Smooth muscle cell (in vitro differentiated cells): Measurements from ENCODE around the gene SPDYE1. TPM values are rescaled to one million over a fixed set of nuclear protein-coding genes. Genes with fewer than 3 reads are reported as not detected.
"Not testable (repeated sequence)": the region's sequence is repeated elsewhere in the genome, so short reads cannot be mapped to it uniquely, and the experiment has no call there.

ENCODE experiments used
- DNase-seq: peaks from one replicate; lab custom pipeline; 2025; ENCODE audit not compliant: unreplicated experiment; lab: John Stamatoyannopoulos, UW
- H2AFZ ChIP-seq: fragments of 200-600 bp; sonication (generic); 2 replicates; pipeline ENCODE4 v1.6.0; 2016; ENCODE audit warnings: antibody characterized with exemption, low read depth, mild to moderate bottlenecking
- H3F3A ChIP-seq: fragments of 200-600 bp; sonication (generic); 2 replicates; pipeline ENCODE4 v1.6.0; 2017; ENCODE audit warnings: antibody characterized with exemption, low read depth
- H3K27ac ChIP-seq: fragments of 200-600 bp; sonication (generic); 2 replicates; pipeline ENCODE4 v1.5.1; 2016; ENCODE audit warnings: low read depth, mild to moderate bottlenecking
- H3K27me3 ChIP-seq: fragments of 200-600 bp; sonication (generic); 2 replicates; pipeline ENCODE4 v1.6.1; 2016; ENCODE audit warnings: low read depth, mild to moderate bottlenecking
- H3K36me3 ChIP-seq: fragments of 200-600 bp; sonication (generic); 2 replicates; pipeline ENCODE4 v1.5.1; 2016; ENCODE audit warnings: low read depth
- H3K4me1 ChIP-seq: fragments of 200-600 bp; sonication (generic); 2 replicates; pipeline ENCODE4 v1.5.1; 2016; ENCODE audit warnings: low read depth
- H3K4me2 ChIP-seq: fragments of 200-600 bp; sonication (generic); 2 replicates; pipeline ENCODE4 v1.6.0; 2016; ENCODE audit warnings: mild to moderate bottlenecking
- H3K4me3 ChIP-seq: fragments of 200-600 bp; sonication (generic); 2 replicates; pipeline ENCODE4 v1.5.1; 2016; ENCODE audit warnings: mild to moderate bottlenecking
- H3K79me2 ChIP-seq: fragments of 200-600 bp; sonication (generic); 2 replicates; pipeline ENCODE4 v1.6.0; 2016; ENCODE audit warnings: low read depth, mild to moderate bottlenecking
- H3K9ac ChIP-seq: fragments of 200-600 bp; sonication (generic); 2 replicates; pipeline ENCODE4 v1.6.0; 2016; ENCODE audit warnings: low read depth
- H3K9me3 ChIP-seq: fragments of 200-600 bp; sonication (generic); replicated peaks from 2 replicates; pipeline ENCODE4 v1.5.1; 2016; ENCODE audit warnings: low read depth
- H4K20me1 ChIP-seq: fragments of 200-600 bp; sonication (generic); 2 replicates; pipeline ENCODE4 v1.6.0; 2016; ENCODE audit warnings: low read depth
- WGBS: methylation state at CpG from one replicate; pipeline ENCODE4 v1.1.7; 2016; ENCODE audit warnings: low lambda C conversion rate; 5-methylcytosine and 5-hydroxymethylcytosine counted together
- polyA plus RNA-seq: library from polyadenylated mRNA; unstranded; fragments of >200 nt; fragmentation: Nextera tagmentation; extraction: Ambion mirVana; gene quantifications from 2 replicates; pipeline ENCODE4 v1.2.1, GENCODE V29; 2016
- total RNA-seq: library from RNA; depleted of rRNA; stranded (reverse); fragments of >200 nt; gene quantifications from 2 replicates; pipeline ENCODE4 v1.2.3, GENCODE V29; 2014
- TF ChIP-seq, protein P1 (sequence below): fragments of 200-600 bp; sonication (generic); IDR thresholded peaks from 2 replicates; pipeline ENCODE4 v1.5.1; 2017; ENCODE audit warnings: borderline replicate concordance, mild to moderate bottlenecking, antibody characterized with exemption; ENCODE audit not compliant: insufficient read depth, poor library complexity, severe bottlenecking

The SPDYE1 gene
- total and polyA plus RNA-seq, 2 experiments from 2014 or later, result 0.15 TPM; not detected in 1

DNA sequence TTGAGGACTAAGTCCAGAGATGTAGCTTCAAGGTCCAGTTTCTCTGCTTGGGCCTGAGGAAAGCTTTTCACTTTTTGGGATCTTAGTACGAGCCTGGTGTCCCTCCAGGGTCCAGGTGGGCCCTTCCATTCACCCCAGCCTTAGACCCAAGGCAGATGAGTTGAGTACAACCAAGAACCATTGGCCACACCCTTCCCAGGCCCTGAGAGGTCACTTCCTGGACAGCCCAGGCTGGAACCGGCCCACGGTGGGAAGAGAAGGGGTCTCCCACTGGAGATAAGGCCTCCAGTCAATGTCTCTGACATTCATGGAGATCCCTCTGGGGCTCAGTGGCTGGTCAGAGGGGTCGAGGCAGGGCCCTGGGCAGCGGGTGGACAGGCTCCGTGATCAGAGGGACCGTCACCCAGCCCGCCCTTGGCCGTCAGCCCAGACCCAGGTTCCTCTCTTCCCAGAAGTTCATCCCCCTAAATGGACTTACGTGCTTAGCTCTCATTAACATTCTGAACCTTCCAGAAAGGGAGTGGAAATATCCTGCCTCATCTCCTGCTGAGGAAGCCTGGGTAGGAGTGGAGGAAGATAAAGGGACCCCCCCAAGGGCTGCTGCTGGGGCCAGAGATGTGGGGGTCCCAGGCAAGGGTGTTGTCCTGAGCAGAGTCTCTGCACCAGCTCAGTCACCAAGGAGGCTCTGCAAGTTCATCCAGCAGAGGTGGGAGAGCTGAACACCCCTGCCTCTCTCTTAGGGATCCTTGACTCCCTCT lies 22.8 kb upstream of the SPDYE1 start:
- not testable (repeated sequence) for DNase-seq, H3K79me2 ChIP-seq, H3K36me3 ChIP-seq, H3F3A ChIP-seq, H2AFZ ChIP-seq, H3K27ac ChIP-seq, H3K27me3 ChIP-seq, H4K20me1 ChIP-seq, H3K9ac ChIP-seq, H3K4me2 ChIP-seq, H3K4me3 ChIP-seq, H3K4me1 ChIP-seq, H3K9me3 ChIP-seq
- WGBS, result 97% methylated on average over 10 of the region's 10 CpGs

DNA sequence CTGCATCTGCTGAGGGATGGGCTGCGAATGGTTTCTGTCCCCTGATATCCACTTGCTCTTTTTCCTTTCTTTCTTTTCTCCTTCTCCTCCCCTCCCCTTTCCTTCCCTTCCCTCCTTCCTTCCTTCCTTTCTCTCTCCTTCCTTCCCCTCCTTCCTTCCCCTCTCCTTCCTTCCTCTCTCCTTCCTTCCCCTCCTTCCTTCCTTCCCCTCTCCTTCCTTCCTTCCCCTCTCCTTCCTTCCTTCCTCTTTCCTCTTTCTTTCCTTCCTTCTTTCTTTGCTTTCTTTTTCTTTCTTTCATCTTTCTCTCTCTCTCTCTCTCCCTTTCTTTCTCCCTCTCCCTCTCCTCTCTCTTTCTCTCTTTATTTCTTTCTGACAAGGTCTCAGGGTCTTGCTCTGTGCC lies 20.2 kb upstream of the SPDYE1 start:
- no peak for DNase-seq
- Histone ChIP-seq H3K4me3 (no peak overlapping the region), H3K4me1 (no peaks in the 10 kb centered on the region), H3K36me3 (no peaks in the 10 kb centered on the region), H3K27me3 (no peaks in the 10 kb centered on the region), H2AFZ (no peak overlapping the region), H3F3A (no peaks in the 10 kb centered on the region), H3K9ac (no peak overlapping the region), H3K9me3 (no peaks in the 10 kb centered on the region), H3K79me2 (no peaks in the 10 kb centered on the region), H3K4me2 (no peak overlapping the region), H4K20me1 (no peaks in the 10 kb centered on the region), H3K27ac (no peak overlapping the region)
- 100% methylated on average over 1 of the region's 1 CpG for WGBS
- TF ChIP-seq, protein P1, sequence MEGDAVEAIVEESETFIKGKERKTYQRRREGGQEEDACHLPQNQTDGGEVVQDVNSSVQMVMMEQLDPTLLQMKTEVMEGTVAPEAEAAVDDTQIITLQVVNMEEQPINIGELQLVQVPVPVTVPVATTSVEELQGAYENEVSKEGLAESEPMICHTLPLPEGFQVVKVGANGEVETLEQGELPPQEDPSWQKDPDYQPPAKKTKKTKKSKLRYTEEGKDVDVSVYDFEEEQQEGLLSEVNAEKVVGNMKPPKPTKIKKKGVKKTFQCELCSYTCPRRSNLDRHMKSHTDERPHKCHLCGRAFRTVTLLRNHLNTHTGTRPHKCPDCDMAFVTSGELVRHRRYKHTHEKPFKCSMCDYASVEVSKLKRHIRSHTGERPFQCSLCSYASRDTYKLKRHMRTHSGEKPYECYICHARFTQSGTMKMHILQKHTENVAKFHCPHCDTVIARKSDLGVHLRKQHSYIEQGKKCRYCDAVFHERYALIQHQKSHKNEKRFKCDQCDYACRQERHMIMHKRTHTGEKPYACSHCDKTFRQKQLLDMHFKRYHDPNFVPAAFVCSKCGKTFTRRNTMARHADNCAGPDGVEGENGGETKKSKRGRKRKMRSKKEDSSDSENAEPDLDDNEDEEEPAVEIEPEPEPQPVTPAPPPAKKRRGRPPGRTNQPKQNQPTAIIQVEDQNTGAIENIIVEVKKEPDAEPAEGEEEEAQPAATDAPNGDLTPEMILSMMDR, result no peak

DNA sequence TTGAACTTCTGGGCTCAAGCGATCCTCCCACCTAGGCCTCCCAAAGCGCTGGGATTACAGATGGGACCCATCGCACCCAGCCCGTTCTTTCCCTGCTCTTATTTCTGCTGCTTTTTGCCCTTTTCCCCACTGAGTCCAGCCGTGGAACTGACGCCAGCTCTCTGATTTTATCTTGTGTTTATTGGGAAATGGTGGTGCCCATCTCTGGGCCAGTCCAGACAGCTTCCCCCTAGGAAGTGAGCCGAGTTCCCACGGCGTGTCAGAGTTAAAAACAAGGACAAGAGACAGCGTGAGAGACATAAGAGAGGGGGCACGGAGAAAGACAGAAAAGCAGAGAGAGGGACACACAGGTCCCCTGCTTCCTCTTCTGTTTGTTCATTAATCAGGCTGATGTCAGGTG lies 19.6 kb upstream of the SPDYE1 start:
- H3K4me1 ChIP-seq, DNase-seq, H3K9ac ChIP-seq, H3K4me3 ChIP-seq, H3K27ac ChIP-seq, H3K9me3 ChIP-seq, H2AFZ ChIP-seq, H3K36me3 ChIP-seq, H3K27me3 ChIP-seq, H4K20me1 ChIP-seq, H3F3A ChIP-seq, H3K79me2 ChIP-seq, H3K4me2 ChIP-seq: not testable (repeated sequence)
- WGBS, result 85% methylated on average over 11 of the region's 11 CpGs

DNA sequence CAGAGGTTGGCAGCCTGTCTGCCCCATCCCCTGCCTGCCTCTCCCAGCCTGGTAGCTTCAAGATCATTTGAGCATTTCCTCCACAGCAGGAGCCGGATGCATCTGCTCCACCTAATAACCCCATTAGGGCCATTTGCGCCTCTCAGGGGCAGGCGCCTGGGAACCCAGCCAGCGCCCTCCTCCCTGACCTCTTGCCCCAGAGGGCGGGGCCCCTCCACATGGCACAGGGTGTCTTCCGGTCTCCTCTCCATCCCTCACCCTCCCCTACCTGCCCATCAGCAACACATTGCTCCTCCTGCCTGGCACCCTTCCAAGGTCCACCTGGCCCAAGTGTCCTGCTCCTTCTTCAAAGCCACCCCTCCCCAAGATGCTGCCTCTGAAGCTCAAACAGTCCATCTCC lies 14.8 kb upstream of the SPDYE1 start:
- 98% methylated on average over 5 of the region's 6 CpGs for WGBS
- not testable (repeated sequence) for H3K9me3 ChIP-seq, H3F3A ChIP-seq, DNase-seq, H4K20me1 ChIP-seq, H3K9ac ChIP-seq, H2AFZ ChIP-seq, H3K79me2 ChIP-seq, H3K27me3 ChIP-seq, H3K4me1 ChIP-seq, H3K36me3 ChIP-seq, H3K4me2 ChIP-seq, H3K27ac ChIP-seq, H3K4me3 ChIP-seq

DNA sequence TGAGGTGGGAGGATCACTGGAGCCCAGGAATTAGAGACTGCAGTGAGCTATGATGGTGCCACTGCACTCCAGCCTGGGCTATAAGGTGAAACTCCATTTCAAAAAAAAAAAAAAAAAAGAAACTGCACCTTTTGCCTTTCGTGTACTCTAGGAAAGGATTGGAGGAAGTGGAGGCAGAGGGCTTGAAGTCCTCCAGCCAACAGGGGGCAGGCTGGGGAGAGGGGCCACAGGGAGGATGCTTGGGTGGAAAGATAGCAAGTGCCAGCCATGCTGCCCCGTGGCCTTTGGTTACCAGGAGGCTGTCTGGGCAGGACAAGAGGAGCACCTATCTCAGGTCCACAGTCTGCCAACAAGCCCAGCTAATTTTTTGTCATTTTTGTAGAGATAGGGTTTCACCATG lies 14.0 kb upstream of the SPDYE1 start:
- H3K9me3 ChIP-seq, H3K27me3 ChIP-seq: not testable (repeated sequence)

More for the DNA sequence above, 14.0 kb upstream of the SPDYE1 start:
- not testable (repeated sequence) for H3K9ac ChIP-seq, H3K4me2 ChIP-seq, H3K4me3 ChIP-seq, H4K20me1 ChIP-seq, H2AFZ ChIP-seq, H3K27ac ChIP-seq, H3K79me2 ChIP-seq, H3K4me1 ChIP-seq, DNase-seq, H3K36me3 ChIP-seq, H3F3A ChIP-seq
- 96% methylated on average over 2 of the region's 2 CpGs for WGBS
